Testis (tissue), 3 donors: ENCODE results near the gene PARP1. TPM values are rescaled to one million over a fixed set of nuclear protein-coding genes. Genes with fewer than 3 reads are reported as not detected.
A peak's percentile ranks its signal among the peaks of the same experiment; 100 is the strongest.

ENCODE experiments used
- DNase-seq: peaks from one replicate; pipeline ENCODE4 v3.0.0-alpha.2; 2019
- H3K27ac ChIP-seq, 2 donors: fragments of 200-600 bp; sonication (generic); one replicate each; pipeline ENCODE4 v1.5.1; 2019
- H3K27me3 ChIP-seq: fragments of 200-600 bp; sonication (generic); one replicate; pipeline ENCODE4 v1.5.1; 2019
- H3K36me3 ChIP-seq: fragments of 200-600 bp; sonication (generic); one replicate; pipeline ENCODE4 v1.5.1; 2017; ENCODE audit warnings: low read depth; ENCODE audit errors: missing control alignments
- H3K4me1 ChIP-seq: fragments of 200-600 bp; sonication (generic); one replicate; pipeline ENCODE4 v1.5.1; 2019
- H3K4me3 ChIP-seq, 2 donors: fragments of 200-600 bp; sonication (generic); one replicate each; pipeline ENCODE4 v1.5.1; 2017 to 2019
- H3K9me3 ChIP-seq: fragments of 200-600 bp; sonication (generic); one replicate; pipeline ENCODE4 v1.5.1; 2017
- CTCF ChIP-seq, 3 experiments: fragments of 450-650 bp in 2 of 3; fragments of 200-600 bp in 1 of 3; sonication (generic) in 1 of 3; IDR thresholded peaks; one replicate each; pipeline ENCODE4 v1.5.1; 2016 to 2019; ENCODE audit warnings: antibody characterized with exemption in 3 of 3, mild to moderate bottlenecking in 2 of 3, moderate library complexity in 1 of 3
- POLR2A ChIP-seq: fragments of 450-650 bp; IDR thresholded peaks from one replicate; pipeline ENCODE4 v1.6.1; 2017; ENCODE audit warnings: antibody characterized with exemption, mild to moderate bottlenecking, moderate library complexity
- WGBS, 2 donors: methylation state at CpG; one replicate each; pipeline ENCODE4 v1.1.5; 2018; 5-methylcytosine and 5-hydroxymethylcytosine counted together
- intact Hi-C: fragments of 100-400 bp; cut with DNase I; formaldehyde crosslinking; loops from one replicate; pipeline ENCODE4 v1.15.1; 2023; ENCODE audit warnings: low total_unique reads
- polyA plus RNA-seq: library from polyadenylated mRNA; stranded (reverse); fragments of 350-450 nt; fragmentation: Illumina TruSeq; extraction: RNeasy Lipid Tissue Mini Kit (QIAGEN cat#74804); gene quantifications from one replicate; pipeline ENCODE4 v1.2.3, GENCODE V29; 2014; ENCODE audit warnings: low read depth, low replicate concordance; ENCODE audit not compliant: insufficient read depth
- total RNA-seq, 2 donors: library from RNA; depleted of rRNA; stranded (reverse); fragments of >200 nt; gene quantifications; one replicate each; pipeline ENCODE4 v1.2.3, GENCODE V29; 2016

PARP1 gene
- total and polyA plus RNA-seq, 3 donors from 2014 or later, result 109 to 224 (median 199) TPM

GRCh38 chr1:226410958-226411357 is 3.1 kb upstream of the PARP1 start:
- 95 to 97% methylated on average over 2 of the region's 2 CpGs for WGBS, 2 donors
- Histone ChIP-seq H3K9me3 (no peaks in the 10 kb centered on the region), H3K27me3 (no peaks in the 10 kb centered on the region), H3K4me3 (no peak overlapping the region), H3K27ac (no peak overlapping the region), H3K4me1 (peaks cover 11% of the 10 kb centered on the region), H3K36me3 (no peaks in the 10 kb centered on the region)
- TF ChIP-seq CTCF (IDR thresholded peaks at IDR 0.05), result no peak
- no peak for TF ChIP-seq POLR2A
- intact Hi-C loops, result no loop called here
- no peak for DNase-seq

- Histone ChIP-seq H3K4me3 (no peak overlapping the region), H3K4me1 (peaks cover 20% of the 10 kb centered on the region), H3K27me3 (no peaks in the 10 kb centered on the region), H3K9me3 (no peaks in the 10 kb centered on the region), H3K36me3 (no peaks in the 10 kb centered on the region), H3K27ac (no peak overlapping the region)
- TF ChIP-seq POLR2A (no peak), CTCF (IDR thresholded peaks at IDR 0.05) (no peak)
- WGBS, 2 donors, result 85 to 92% methylated on average over 4 of the region's 4 CpGs
- intact Hi-C loops, result no loop called here
- DNase-seq, result no peak
These were observed 1.5 kb upstream of the PARP1 start for GRCh38 chr1:226409392-226409791.

GRCh38 chr1:226408285-226409184 is 642 bp upstream of the PARP1 start:
- Histone ChIP-seq H3K4me1 (peaks cover 23% of the 10 kb centered on the region), H3K36me3 (no peaks in the 10 kb centered on the region), H3K9me3 (no peaks in the 10 kb centered on the region), H3K27ac (peak overlapping the region; percentile 36 to 90), H3K27me3 (no peaks in the 10 kb centered on the region), H3K4me3 (peak overlapping the region; percentile 87 to 92)
- TF ChIP-seq POLR2A (no peak), CTCF (IDR thresholded peaks at IDR 0.05) (no peak)
- 38 to 42% methylated on average over 25 of the region's 25 CpGs for WGBS, 2 donors
- intact Hi-C loops, result no loop called here
- DNase-seq, result no peak

GRCh38 chr1:226407199-226407496 is 745 bp downstream of the PARP1 start:
- no peaks in the 10 kb centered on the region for H3K27me3 ChIP-seq
- DNase-seq, result no peak
- 2 to 5% methylated on average over 4 of the region's 4 CpGs for WGBS, 2 donors
- H3K4me3 ChIP-seq, result peak overlapping the region; percentile 87 to 92
- TF ChIP-seq POLR2A, result no peak
- no peak for TF ChIP-seq CTCF (IDR thresholded peaks at IDR 0.05)
- intact Hi-C loops, result no loop called here
- no peaks in the 10 kb centered on the region for H3K36me3 ChIP-seq
- peaks cover 23% of the 10 kb centered on the region for H3K4me1 ChIP-seq
- peak overlapping the region; percentile 72 to 90 for H3K27ac ChIP-seq
- H3K9me3 ChIP-seq, result no peaks in the 10 kb centered on the region
